HG03521 (cell line): ENCODE results near the gene S1PR1.

Experiments
- ATAC-seq: cut with Tn5 transposase; IDR thresholded peaks from one replicate; pipeline ENCODE4 v1.9.1; 2021; ENCODE audit warnings: mild to moderate bottlenecking, moderate library complexity; ENCODE audit not compliant: unreplicated experiment

Gene S1PR1

DNA sequence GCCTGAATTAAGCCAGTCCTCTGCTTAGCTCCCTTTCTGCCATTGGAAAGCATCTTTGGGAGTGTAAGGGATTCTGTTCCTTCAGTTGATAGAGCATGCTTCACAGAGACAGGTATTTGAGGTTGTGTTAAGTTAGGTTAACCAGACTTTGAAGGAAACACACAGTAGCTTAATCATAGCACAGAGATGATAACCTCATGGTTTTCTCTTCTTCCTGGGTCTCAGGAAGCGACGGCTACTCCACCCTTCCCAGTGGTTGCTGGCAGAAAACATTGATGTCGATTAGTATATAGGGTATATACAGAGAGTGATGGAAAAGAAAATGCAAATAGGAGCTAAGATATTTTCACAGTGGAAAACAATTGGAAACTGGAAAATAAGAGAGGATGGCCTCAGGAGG, 42.0 kb downstream of the S1PR1 start:
- ATAC-seq = no peak

- no peak for ATAC-seq
Observed at GRCh38 chr1:101280049-101280592, 43.3 kb downstream of the S1PR1 start.

- no peak for ATAC-seq
Observed at GRCh38 chr1:101280942-101281654, 44.3 kb downstream of the S1PR1 start.

DNA sequence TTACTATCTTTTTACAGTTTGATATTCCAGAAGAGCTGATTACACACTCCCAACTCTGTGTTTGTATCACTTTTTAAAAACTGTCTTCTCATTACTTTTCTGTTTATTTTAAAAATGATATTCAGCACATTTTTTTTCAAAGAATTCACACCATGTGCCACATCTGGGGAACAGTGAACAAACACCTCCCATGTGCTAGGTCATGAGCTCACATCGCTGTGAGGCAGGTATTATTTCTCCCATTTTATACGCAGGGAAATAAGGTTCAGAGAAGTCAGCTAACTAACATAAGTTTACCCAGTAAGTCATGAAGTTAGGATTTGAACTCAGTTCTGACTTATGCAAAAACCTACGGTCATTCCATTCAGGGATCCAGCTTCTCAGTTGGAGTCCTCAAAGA, 44.9 kb downstream of the S1PR1 start:
- ATAC-seq = no peak

DNA sequence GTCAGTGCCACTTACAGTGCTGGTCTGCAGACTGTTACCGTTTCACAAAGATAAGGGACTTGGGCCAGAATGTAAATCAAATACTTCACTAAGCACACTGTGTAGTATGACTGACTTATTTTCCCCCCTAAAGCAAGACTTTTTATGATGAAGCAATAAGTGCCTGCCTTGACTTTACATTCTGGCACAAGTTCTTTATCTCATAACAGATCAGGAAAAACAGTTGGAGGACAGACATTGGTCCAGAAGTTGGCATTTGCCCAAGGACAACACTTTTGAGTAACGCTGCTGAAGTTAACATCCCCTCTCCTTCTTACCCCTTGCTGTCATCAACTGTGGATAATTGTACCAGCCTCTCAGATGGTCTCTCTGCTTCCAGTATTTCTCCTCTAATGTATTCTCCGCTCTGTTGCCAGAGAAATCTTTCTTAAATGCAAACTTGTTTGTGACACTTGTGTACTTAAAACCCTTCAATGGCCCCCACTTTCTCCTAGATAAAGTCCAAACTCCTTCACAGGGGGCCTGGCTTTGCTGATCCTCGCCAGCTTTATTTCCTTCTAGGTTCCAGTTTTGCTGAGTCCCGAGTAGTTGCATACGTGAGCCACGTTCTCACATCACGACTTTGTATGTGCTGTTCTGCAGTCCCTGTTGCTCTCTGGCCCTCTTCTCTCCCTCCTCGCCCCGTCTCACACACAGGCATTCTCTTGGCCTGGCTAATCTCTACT, 45.7 kb downstream of the S1PR1 start:
- no peak for ATAC-seq

DNA sequence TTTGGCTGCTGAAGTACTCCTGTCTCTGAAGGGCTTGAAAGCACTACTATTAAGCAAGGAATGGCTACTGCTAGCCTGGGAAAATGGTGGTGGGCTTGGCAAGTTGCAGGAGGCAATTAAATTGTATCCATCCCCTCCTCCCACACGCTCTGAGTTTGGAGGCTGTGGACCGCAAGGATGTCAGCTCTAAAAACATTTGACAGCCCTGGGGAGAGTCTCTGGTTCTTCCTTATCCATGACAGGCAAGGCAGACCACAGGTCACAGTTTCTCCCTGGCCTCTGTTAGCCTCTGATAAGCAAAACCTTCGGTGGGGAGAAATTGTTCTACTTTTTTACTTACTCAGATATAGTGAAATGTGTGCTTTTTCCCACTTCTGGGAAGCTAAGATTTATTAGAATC, 46.6 kb downstream of the S1PR1 start:
- ATAC-seq = no peak

- ATAC-seq = no peak
Observed at GRCh38 chr1:101284021-101284420, 47.2 kb downstream of the S1PR1 start.

DNA sequence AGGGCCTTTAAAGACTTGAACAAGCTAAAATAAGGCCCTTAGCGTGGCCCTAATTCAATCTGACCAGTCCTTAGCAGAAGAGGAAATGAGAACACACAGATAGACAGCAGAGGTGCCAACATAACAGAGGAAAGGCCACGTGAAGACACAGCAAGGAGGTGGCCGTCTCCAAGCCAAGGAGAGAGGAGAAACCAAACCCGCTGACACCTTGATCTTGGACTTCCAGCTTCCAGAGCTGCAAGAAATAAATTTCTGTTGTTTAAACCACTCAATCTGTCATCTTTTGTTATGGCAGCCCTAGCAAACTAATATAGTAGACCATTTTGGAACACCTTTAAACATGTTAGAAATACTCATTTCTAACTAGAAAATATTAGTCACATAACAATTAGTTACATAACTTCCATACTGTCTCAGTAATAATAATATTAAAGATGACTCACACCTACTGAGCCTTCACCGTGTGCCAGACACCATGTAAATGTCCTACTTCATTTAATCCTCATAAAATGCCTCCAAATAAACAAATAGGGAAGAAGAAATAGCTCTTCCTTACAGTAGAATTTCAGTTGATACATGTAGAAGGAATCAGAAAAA, 47.9 kb downstream of the S1PR1 start:
- no peak for ATAC-seq

- ATAC-seq = no peak
Observed at GRCh38 chr1:101285922-101286570, 49.2 kb downstream of the S1PR1 start.

- no peak for ATAC-seq
Observed at GRCh38 chr1:101288491-101288944, 51.7 kb downstream of the S1PR1 start.

DNA sequence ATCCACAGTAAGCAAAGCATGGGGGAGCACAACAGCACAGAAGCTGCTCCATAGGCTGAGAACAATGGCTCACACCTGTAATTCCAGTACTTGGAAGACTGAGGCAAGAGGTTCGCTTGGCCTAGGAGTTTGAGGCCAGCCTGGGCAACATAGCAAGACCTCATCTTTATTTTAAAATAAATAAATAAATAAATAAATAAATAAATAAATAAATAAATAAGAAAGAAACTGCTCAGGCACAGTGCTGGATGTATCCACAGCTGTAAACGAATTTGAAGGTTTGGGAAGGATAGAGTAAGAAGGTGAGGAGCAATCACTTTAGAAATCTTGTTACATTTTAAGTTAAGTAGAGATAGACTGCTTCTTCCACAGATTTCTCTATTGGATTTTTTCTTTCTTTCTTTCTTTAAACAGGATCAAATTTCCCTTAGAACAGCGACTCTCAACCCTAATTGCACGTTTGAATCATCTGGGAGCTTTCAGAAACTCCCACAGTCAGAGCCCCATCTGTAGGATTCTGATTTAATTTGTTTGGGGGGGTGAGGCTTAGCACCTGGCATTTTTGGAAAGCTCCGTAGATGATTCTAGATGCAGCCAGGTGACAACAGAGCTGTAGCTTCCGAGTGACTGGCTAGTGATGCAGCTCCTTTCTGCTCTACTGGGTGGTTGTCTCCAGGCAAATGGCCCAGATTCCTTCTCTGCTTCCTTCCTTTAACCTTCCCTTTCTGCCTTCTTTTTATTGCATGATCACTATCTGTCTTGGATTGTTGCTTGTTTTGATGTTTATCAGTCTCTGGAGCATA, 53.5 kb downstream of the S1PR1 start:
- ATAC-seq = no peak
